ENCODE measurements around the gene HSD11B1L.
"Not testable (repeated sequence)": the region's sequence is repeated elsewhere in the genome, so short reads cannot be mapped to it uniquely, and the experiment has no call there.

HSD11B1L gene

GRCh38 chr19:5686326-5686646, 5.5 kb downstream of the HSD11B1L start:
- no peak for TF ChIP-seq CTCF (IDR thresholded peaks at IDR 0.05; ENCODE audit: control insufficient read depth, extremely low read depth, insufficient read depth)
- peak overlapping the region; percentile 55 for H3K4me3 ChIP-seq (ENCODE audit: low read depth, low read length)
- no peak for DNase-seq (ENCODE audit: low read depth)

GRCh38 chr19:5686647-5687359, 6.0 kb downstream of the HSD11B1L start:
- peak; percentile 92 for TF ChIP-seq CTCF (IDR thresholded peaks at IDR 0.05; ENCODE audit: control insufficient read depth, extremely low read depth, insufficient read depth)
- peak; percentile 96 for DNase-seq (ENCODE audit: low read depth)
- H3K4me3 ChIP-seq (ENCODE audit: low read depth, low read length) = peak overlapping the region; percentile 55

GRCh38 chr19:5687360-5688198, 6.8 kb downstream of the HSD11B1L start:
- H3K4me3 ChIP-seq (ENCODE audit: low read depth, low read length) = peak overlapping the region; percentile 55
- no peak for DNase-seq (ENCODE audit: low read depth)
- no peak for TF ChIP-seq CTCF (IDR thresholded peaks at IDR 0.05; ENCODE audit: control insufficient read depth, extremely low read depth, insufficient read depth)

GRCh38 chr19:5688262-5688881, 7.5 kb downstream of the HSD11B1L start:
- not testable (repeated sequence) for H3K4me3 ChIP-seq (ENCODE audit: low read depth, low read length); DNase-seq (ENCODE audit: low read depth)

- TF ChIP-seq CTCF (IDR thresholded peaks at IDR 0.05; ENCODE audit: control insufficient read depth, extremely low read depth, insufficient read depth) = peak; percentile 100
- DNase-seq (ENCODE audit: low read depth) = peak; percentile 85
- H3K4me3 ChIP-seq (ENCODE audit: low read depth, low read length) = peak within 1 kb of the TSS; percentile 99
Observed at GRCh38 chr19:5690125-5690954, 9.5 kb downstream of the HSD11B1L start, which contains the start of gene RPL36. RPL36 (plus strand) TSS chr19:5690295; CDS start chr19:5690508, 213 bp downstream.

- H3K4me3 ChIP-seq (ENCODE audit: low read depth, low read length) = peak overlapping the region; percentile 99
- no peak for TF ChIP-seq CTCF (IDR thresholded peaks at IDR 0.05; ENCODE audit: control insufficient read depth, extremely low read depth, insufficient read depth)
- DNase-seq (ENCODE audit: low read depth) = peak; percentile 39
Observed at GRCh38 chr19:5690955-5691821, 10.4 kb downstream of the HSD11B1L start.

Data from LNCaP clone FGC (cell line).